Stimulated activated CD8-positive, alpha-beta memory T cell treated with anti-CD3 and anti-CD28 coated beads, Interleukin-15, amount 100 ng/mL, for 48 hours (primary cell): ENCODE data around the gene RAG2.
"Not testable (repeated sequence)": the region's sequence is repeated elsewhere in the genome, so short reads cannot be mapped to it uniquely, and the experiment has no call there.

Source experiments
- DNase-seq, 2 donors: peaks; one replicate each; pipeline ENCODE4 v3.0.0-alpha.2; 2020; ENCODE audit warnings: low read depth in 2 of 2

RAG2 gene

GRCh38 chr11:36600180-36600579, 2.1 kb upstream of the RAG2 start:
- no peak for DNase-seq

GRCh38 chr11:36596880-36597279, 1.2 kb downstream of the RAG2 start:
- DNase-seq: no peak

- no peak for DNase-seq
These were observed 3.6 kb downstream of the RAG2 start, which contains the start of gene IFTAP for GRCh38 chr11:36594316-36594989. IFTAP (plus strand) TSS chr11:36594502; CDS start chr11:36610104, 15,602 bp downstream.

GRCh38 chr11:36591433-36591832, 6.6 kb downstream of the RAG2 start:
- no peak for DNase-seq

GRCh38 chr11:36590513-36590912, 7.5 kb downstream of the RAG2 start:
- no peak for DNase-seq

GRCh38 chr11:36588099-36588498, 9.9 kb downstream of the RAG2 start:
- no peak for DNase-seq

GRCh38 chr11:36586543-36586942, 11.5 kb downstream of the RAG2 start:
- DNase-seq: no peak

- DNase-seq: no peak
These were observed 14.4 kb downstream of the RAG2 start for GRCh38 chr11:36583667-36584066.

- DNase-seq: no peak
These were observed 16.5 kb downstream of the RAG2 start for GRCh38 chr11:36581536-36581935.

- DNase-seq: no peak
These were observed 19.6 kb downstream of the RAG2 start for GRCh38 chr11:36578458-36578857.

- DNase-seq: no peak
These were observed 20.2 kb downstream of the RAG2 start for GRCh38 chr11:36577859-36578258.

GRCh38 chr11:36577373-36577772, 20.7 kb downstream of the RAG2 start:
- no peak for DNase-seq

- no peak for DNase-seq
These were observed 23.6 kb downstream of the RAG2 start for GRCh38 chr11:36574486-36574885.

- no peak for DNase-seq
These were observed 28.9 kb downstream of the RAG2 start for GRCh38 chr11:36569095-36569494.

- no peak for DNase-seq
These were observed 30.3 kb downstream of the RAG2 start, which contains the start of gene RAG1 for GRCh38 chr11:36567694-36568093. RAG1 (plus strand) TSS chr11:36568007; CDS start chr11:36573305, 5,298 bp downstream.

- no peak for DNase-seq
These were observed 31.5 kb downstream of the RAG2 start for GRCh38 chr11:36566407-36567053.

GRCh38 chr11:36565031-36565610, 32.9 kb downstream of the RAG2 start:
- DNase-seq: no peak

- no peak for DNase-seq
These were observed 33.5 kb downstream of the RAG2 start for GRCh38 chr11:36564376-36565030.

GRCh38 chr11:36558571-36559413, 39.2 kb downstream of the RAG2 start:
- no peak for DNase-seq

- no peak for DNase-seq
These were observed 40.0 kb downstream of the RAG2 start for GRCh38 chr11:36557991-36558390.

GRCh38 chr11:36557390-36557789, 40.6 kb downstream of the RAG2 start:
- not testable (repeated sequence) for DNase-seq
